Peyer's patch (tissue), 4 donors: ENCODE measurements around the gene VASH1.

Experiments
- CTCF ChIP-seq, 6 experiments: fragments of 450-650 bp in 4 of 6; fragments of 200-600 bp in 2 of 6; sonication (generic) in 1 of 6; IDR thresholded peaks; one replicate each; pipeline ENCODE4 v1.5.1; 2017 to 2019; ENCODE audit warnings: antibody characterized with exemption in 6 of 6, mild to moderate bottlenecking in 3 of 6, moderate library complexity in 1 of 6
- POLR2A ChIP-seq, 2 donors: fragments of 450-650 bp; IDR thresholded peaks; one replicate each; pipeline ENCODE4 v1.5.1; 2017; ENCODE audit warnings: antibody characterized with exemption in 2 of 2, mild to moderate bottlenecking in 2 of 2, moderate library complexity in 2 of 2

- no peak for TF ChIP-seq POLR2A (IDR thresholded peaks at IDR 0.05)
- no peak for TF ChIP-seq CTCF (IDR thresholded peaks at IDR 0.05)
Observed at GRCh38 chr14:76752744-76753143, 8.5 kb upstream of the VASH1 start.
